Gastrocnemius medialis (tissue), 4 donors: ENCODE results near the gene NDC1. TPM values are rescaled to one million over a fixed set of nuclear protein-coding genes. Genes with fewer than 3 reads are reported as not detected.
A peak's percentile ranks its signal among the peaks of the same experiment; 100 is the strongest.
"Not testable (repeated sequence)": the region's sequence is repeated elsewhere in the genome, so short reads cannot be mapped to it uniquely, and the experiment has no call there.

Experiments used
- ATAC-seq, 2 donors: fragments of 150-250 bp; one replicate each; pipeline ENCODE4 v1.9.1; 2016
- DNase-seq, 2 donors: peaks; one replicate each; pipeline ENCODE4 v3.0.0-alpha.2; 2019
- H3K27ac ChIP-seq, 4 donors: fragments of 200-600 bp; sonication (generic); 1 replicate in 1 of 4; 2 replicates in 3 of 4; pipeline ENCODE4 v1.5.1; 2016 to 2018; ENCODE audit warnings: mild to moderate bottlenecking in 2 of 4, moderate library complexity in 1 of 4
- H3K27me3 ChIP-seq, 3 donors: fragments of 200-600 bp; sonication (generic) in 2 of 3; 1 replicate in 1 of 3; 2 replicates in 2 of 3; pipeline versions ENCODE4 v1.5.1 to v1.6.0; 2016 to 2019; ENCODE audit warnings: mild to moderate bottlenecking in 1 of 3, moderate library complexity in 1 of 3
- H3K36me3 ChIP-seq, 2 donors: fragments of 200-600 bp; sonication (generic) in 1 of 2; one replicate each; pipeline ENCODE4 v1.5.1; 2017 to 2018
- H3K4me1 ChIP-seq, 2 donors: fragments of 200-600 bp; sonication (generic) in 1 of 2; one replicate each; pipeline ENCODE4 v1.5.1; 2016 to 2017; ENCODE audit warnings: mild to moderate bottlenecking in 2 of 2
- H3K4me3 ChIP-seq, 4 donors: fragments of 200-600 bp; sonication (generic) in 3 of 4; 1 replicate in 1 of 4; 2 replicates in 3 of 4; pipeline ENCODE4 v1.5.1; 2016 to 2019; ENCODE audit warnings: mild to moderate bottlenecking in 2 of 4
- H3K9me3 ChIP-seq, 3 donors: fragments of 200-600 bp; sonication (generic) in 2 of 3; 1 replicate in 1 of 3; 2 replicates in 2 of 3; pipeline ENCODE4 v1.5.1; 2016 to 2019
- CTCF ChIP-seq, 5 experiments: fragments of 450-650 bp in 3 of 5; fragments of 200-600 bp in 2 of 5; sonication (generic) in 2 of 5; IDR thresholded peaks in 4 of 5; conservative IDR thresholded peaks in 1 of 5; 1 replicate in 4 of 5; 2 replicates in 1 of 5; pipeline ENCODE4 v1.5.1; 2016 to 2019; ENCODE audit warnings: antibody characterized with exemption in 5 of 5, mild to moderate bottlenecking in 3 of 5, moderate library complexity in 3 of 5
- POLR2A ChIP-seq, 2 donors: fragments of 450-650 bp; IDR thresholded peaks; one replicate each; pipeline ENCODE4 v1.6.1; 2017; ENCODE audit warnings: antibody characterized with exemption in 2 of 2, mild to moderate bottlenecking in 2 of 2, moderate library complexity in 2 of 2
- in situ Hi-C, 4 donors: fragments of 200-750 bp; cut with MboI; loops; one replicate each; pipeline versions ENCODE4 v1.15.0 to v1.8.0; 2017; ENCODE audit warnings: low sequenced_read_pairs in 4 of 4
- intact Hi-C: fragments of 100-400 bp; cut with DNase I; formaldehyde crosslinking; loops from one replicate; pipeline ENCODE4 v1.15.1; 2023; ENCODE audit warnings: low total_unique reads
- total RNA-seq, 4 donors: library from RNA; depleted of rRNA; stranded (reverse); fragments of >200 nt; gene quantifications; one replicate each; pipeline versions ENCODE4 v1.1.0 to v1.2.3, GENCODE V29; 2016

NDC1 gene
- total RNA-seq, 4 donors from 2014 or later, result 7.6 to 27.0 (median 9.5) TPM

DNA sequence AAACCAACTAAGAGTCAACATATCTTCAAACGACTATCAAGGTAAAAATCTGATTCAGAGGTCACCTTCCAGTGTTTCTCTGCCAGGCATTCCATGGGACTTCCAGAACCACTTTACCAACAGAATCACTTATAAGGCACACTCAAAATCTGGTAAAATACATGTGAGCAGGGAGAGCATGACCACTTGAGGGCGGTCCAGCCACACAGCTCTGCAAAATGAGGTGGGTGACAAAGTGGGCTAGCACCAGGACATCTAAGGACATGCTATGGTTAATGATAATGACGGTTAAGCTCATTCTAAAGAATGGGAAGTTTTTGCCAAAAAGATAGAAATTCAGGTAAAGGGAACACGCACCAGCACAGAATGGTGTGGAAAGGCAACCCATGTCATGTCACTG, 74.6 kb downstream of the NDC1 start:
- Histone ChIP-seq H3K36me3 (no peaks in the 10 kb centered on the region), H3K9me3 (no peaks in the 10 kb centered on the region), H3K4me3 (no peak overlapping the region), H3K27me3 (no peaks in the 10 kb centered on the region), H3K4me1 (peaks cover 0 to 5% of the 10 kb centered on the region in 2 donors), H3K27ac (no peak overlapping the region)
- no peak for ATAC-seq
- intact Hi-C loops (no loop called here), in situ Hi-C loops (no loop called here)
- DNase-seq, result no peak
- TF ChIP-seq CTCF (IDR thresholded peaks at IDR 0.05 in 4 of 5, conservative IDR thresholded peaks at IDR 0.05 in 1 of 5) (no peak), POLR2A (IDR thresholded peaks at IDR 0.05) (no peak)

DNA sequence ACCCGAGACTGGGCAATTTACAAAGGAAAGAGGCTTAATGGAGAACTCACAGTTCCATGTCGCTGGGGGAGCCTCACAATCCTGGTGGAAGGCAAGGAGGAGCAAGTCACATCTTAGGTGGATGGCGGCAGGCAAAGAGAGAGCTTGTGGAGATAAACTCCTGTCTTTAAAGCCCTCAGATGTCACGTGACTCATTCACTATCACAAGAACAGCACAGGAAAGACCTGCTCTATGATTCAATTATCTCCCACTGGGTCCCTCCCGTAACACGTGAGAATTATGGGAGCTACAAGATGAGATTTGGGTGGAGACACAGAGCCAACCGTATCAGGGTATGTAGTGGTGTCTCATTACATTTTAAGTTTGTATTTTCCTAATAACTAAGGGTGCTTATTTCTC, 77.6 kb downstream of the NDC1 start:
- H3K36me3 ChIP-seq, H3K4me3 ChIP-seq, H3K27ac ChIP-seq, H3K4me1 ChIP-seq, DNase-seq, ATAC-seq, in situ Hi-C loops, H3K9me3 ChIP-seq, intact Hi-C loops, H3K27me3 ChIP-seq: not testable (repeated sequence)

GRCh38 chr1:53755874-53756273, 82.2 kb downstream of the NDC1 start:
- ATAC-seq, result no peak
- DNase-seq, result no peak
- no peaks in the 10 kb centered on the region for H3K36me3 ChIP-seq
- no peak overlapping the region for H3K27ac ChIP-seq
- no peak overlapping the region for H3K4me3 ChIP-seq
- no peak for TF ChIP-seq CTCF (IDR thresholded peaks at IDR 0.05 in 4 of 5, conservative IDR thresholded peaks at IDR 0.05 in 1 of 5)
- TF ChIP-seq POLR2A (IDR thresholded peaks at IDR 0.05), result no peak
- H3K27me3 ChIP-seq, result no peaks in the 10 kb centered on the region
- H3K4me1 ChIP-seq, result no peaks in the 10 kb centered on the region
- no peaks in the 10 kb centered on the region for H3K9me3 ChIP-seq
- in situ Hi-C loops (loop anchor here (10.0 kb wide), 1 partner anchor 271 kb away; no protein-coding TSS in a partner anchor), intact Hi-C loops (no loop called here)

DNA sequence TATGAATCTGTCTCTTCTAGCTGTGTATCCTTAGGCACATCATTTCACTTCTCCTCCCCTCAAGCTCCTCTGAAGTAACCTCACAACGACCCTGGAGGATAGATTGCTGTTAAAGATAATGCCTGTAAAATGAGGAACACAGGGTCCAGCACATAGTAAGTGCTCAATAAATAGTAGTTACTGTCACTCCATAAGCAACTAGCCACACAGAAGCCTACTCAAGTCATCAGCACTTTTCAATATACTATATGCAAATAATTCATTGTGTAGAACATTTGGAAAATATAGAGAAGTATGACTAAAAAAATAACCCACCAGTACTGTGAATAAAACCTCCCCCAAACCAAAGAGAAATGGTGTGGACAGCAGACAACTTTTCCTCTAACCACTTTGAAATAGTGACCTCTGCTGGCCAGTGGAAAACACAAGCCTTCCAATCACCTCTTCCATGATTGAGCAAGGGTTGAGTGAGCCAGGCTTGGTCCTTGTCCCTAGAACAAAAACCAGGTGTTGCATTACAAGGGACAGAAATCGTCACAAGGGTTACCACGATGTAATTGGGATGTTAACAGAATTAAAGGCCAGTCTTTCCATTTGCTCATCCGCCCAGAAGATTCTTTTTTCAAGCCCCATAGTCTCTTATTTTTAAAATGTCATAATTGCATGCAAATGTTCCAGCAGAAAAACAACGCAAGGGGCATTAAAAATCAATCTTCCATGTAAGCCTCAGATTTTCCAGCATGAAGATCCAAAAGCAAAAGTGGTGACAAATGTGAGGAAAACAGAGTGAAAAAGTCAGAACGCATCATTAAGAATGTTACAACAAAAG, 83.4 kb downstream of the NDC1 start:
- H3K4me3 ChIP-seq, result no peak overlapping the region
- no peaks in the 10 kb centered on the region for H3K4me1 ChIP-seq
- no peaks in the 10 kb centered on the region for H3K9me3 ChIP-seq
- TF ChIP-seq CTCF (IDR thresholded peaks at IDR 0.05 in 4 of 5, conservative IDR thresholded peaks at IDR 0.05 in 1 of 5), result peak; percentile 39 to 67 (median 48)
- TF ChIP-seq POLR2A (IDR thresholded peaks at IDR 0.05), result no peak
- DNase-seq (peak in 1 of 2 donors; percentile 26), ATAC-seq (peak; percentile 54 to 84)
- H3K27ac ChIP-seq, result no peak overlapping the region
- H3K36me3 ChIP-seq, result no peaks in the 10 kb centered on the region
- intact Hi-C loops, result loop anchor here (1.0 kb wide), 1 partner anchor 269 kb away; no protein-coding TSS in a partner anchor
- in situ Hi-C loops, result loop anchor here (10.0 kb wide), 1 partner anchor 270 kb away; no protein-coding TSS in a partner anchor
- H3K27me3 ChIP-seq, result no peaks in the 10 kb centered on the region

- intact Hi-C loops (no loop called here), in situ Hi-C loops (loop anchor here (10.0 kb wide), 1 partner anchor 267 kb away; no protein-coding TSS in a partner anchor)
- DNase-seq, result no peak
Observed at GRCh38 chr1:53752281-53752680, 85.8 kb downstream of the NDC1 start.

More at GRCh38 chr1:53752281-53752680, 85.8 kb downstream of the NDC1 start:
- no peaks in the 10 kb centered on the region for H3K36me3 ChIP-seq
- H3K4me3 ChIP-seq, result no peak overlapping the region
- no peak for ATAC-seq
- H3K4me1 ChIP-seq, result no peaks in the 10 kb centered on the region
- TF ChIP-seq POLR2A (IDR thresholded peaks at IDR 0.05), result no peak
- no peak for TF ChIP-seq CTCF (IDR thresholded peaks at IDR 0.05 in 4 of 5, conservative IDR thresholded peaks at IDR 0.05 in 1 of 5)
- no peaks in the 10 kb centered on the region for H3K27me3 ChIP-seq
- no peak overlapping the region for H3K27ac ChIP-seq
- H3K9me3 ChIP-seq, result no peaks in the 10 kb centered on the region
